Liver (tissue), 3 donors: ENCODE results near the gene COX11.

Source experiments
- GABPA ChIP-seq, 2 donors: IDR thresholded peaks in 1 of 2; conservative IDR thresholded peaks in 1 of 2; 2 replicates each; pipeline ENCODE4 v1.6.1; 2016; ENCODE audit warnings: antibody characterized with exemption in 2 of 2, mild to moderate bottlenecking in 1 of 2, moderate library complexity in 1 of 2
- HNF4A ChIP-seq, 2 donors: conservative IDR thresholded peaks; 2 replicates each; pipeline ENCODE4 v1.6.1; 2016; ENCODE audit warnings: antibody characterized with exemption in 2 of 2, mild to moderate bottlenecking in 2 of 2
- NR2F2 ChIP-seq: IDR thresholded peaks from 2 replicates; pipeline ENCODE4 v1.6.1; 2016; ENCODE audit warnings: antibody characterized with exemption
- YY1 ChIP-seq: IDR thresholded peaks from 2 replicates; pipeline ENCODE4 v1.6.1; 2016; ENCODE audit warnings: antibody characterized with exemption, mild to moderate bottlenecking
- TF ChIP-seq, protein P1 (sequence below): fragments of 150-350 bp; IDR thresholded peaks from 2 replicates; pipeline ENCODE4 v1.5.1; 2017; ENCODE audit warnings: improper control_type of control experiment, low read depth, low read length; ENCODE audit not compliant: missing input control
- TF ChIP-seq, protein P2 (sequence below): IDR thresholded peaks from 2 replicates; pipeline ENCODE4 v1.6.1; 2016; ENCODE audit warnings: antibody characterized with exemption
- TF ChIP-seq, protein P3 (sequence below): IDR thresholded peaks from 2 replicates; pipeline ENCODE4 v1.6.1; 2016; ENCODE audit warnings: antibody characterized with exemption, mild to moderate bottlenecking
- donor health status: healthy.
- donor health status: healthy.

DNA sequence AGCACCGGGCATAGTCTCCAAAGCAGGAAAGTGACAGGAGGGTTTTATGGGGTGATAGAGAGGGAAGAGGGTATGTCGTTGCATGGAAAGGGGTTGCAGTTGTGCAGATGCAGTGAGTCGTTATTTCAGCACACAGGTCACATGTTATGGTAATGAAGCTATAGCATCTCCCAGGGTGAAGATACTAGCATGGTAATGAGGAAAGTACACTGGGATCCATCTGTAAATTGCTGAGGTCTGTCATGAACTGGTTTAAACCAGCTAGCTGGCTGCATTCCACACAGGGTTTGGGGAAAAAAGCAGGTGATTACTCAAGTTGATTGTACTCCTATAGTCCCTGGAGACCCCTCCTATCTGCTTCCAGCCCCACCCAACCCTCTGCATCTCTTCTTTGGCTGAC lies 11.7 kb downstream of the COX11 start:
- TF ChIP-seq YY1 (no peak), NR2F2 (no peak), GABPA (IDR thresholded peaks at IDR 0.05 in 1 of 2, conservative IDR thresholded peaks at IDR 0.05 in 1 of 2) (no peak), HNF4A (conservative IDR thresholded peaks at IDR 0.05) (no peak)
- TF ChIP-seq, protein P1, sequence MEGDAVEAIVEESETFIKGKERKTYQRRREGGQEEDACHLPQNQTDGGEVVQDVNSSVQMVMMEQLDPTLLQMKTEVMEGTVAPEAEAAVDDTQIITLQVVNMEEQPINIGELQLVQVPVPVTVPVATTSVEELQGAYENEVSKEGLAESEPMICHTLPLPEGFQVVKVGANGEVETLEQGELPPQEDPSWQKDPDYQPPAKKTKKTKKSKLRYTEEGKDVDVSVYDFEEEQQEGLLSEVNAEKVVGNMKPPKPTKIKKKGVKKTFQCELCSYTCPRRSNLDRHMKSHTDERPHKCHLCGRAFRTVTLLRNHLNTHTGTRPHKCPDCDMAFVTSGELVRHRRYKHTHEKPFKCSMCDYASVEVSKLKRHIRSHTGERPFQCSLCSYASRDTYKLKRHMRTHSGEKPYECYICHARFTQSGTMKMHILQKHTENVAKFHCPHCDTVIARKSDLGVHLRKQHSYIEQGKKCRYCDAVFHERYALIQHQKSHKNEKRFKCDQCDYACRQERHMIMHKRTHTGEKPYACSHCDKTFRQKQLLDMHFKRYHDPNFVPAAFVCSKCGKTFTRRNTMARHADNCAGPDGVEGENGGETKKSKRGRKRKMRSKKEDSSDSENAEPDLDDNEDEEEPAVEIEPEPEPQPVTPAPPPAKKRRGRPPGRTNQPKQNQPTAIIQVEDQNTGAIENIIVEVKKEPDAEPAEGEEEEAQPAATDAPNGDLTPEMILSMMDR: no peak
- TF ChIP-seq, protein P2, sequence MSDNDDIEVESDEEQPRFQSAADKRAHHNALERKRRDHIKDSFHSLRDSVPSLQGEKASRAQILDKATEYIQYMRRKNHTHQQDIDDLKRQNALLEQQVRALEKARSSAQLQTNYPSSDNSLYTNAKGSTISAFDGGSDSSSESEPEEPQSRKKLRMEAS: no peak
- TF ChIP-seq, protein P3, sequence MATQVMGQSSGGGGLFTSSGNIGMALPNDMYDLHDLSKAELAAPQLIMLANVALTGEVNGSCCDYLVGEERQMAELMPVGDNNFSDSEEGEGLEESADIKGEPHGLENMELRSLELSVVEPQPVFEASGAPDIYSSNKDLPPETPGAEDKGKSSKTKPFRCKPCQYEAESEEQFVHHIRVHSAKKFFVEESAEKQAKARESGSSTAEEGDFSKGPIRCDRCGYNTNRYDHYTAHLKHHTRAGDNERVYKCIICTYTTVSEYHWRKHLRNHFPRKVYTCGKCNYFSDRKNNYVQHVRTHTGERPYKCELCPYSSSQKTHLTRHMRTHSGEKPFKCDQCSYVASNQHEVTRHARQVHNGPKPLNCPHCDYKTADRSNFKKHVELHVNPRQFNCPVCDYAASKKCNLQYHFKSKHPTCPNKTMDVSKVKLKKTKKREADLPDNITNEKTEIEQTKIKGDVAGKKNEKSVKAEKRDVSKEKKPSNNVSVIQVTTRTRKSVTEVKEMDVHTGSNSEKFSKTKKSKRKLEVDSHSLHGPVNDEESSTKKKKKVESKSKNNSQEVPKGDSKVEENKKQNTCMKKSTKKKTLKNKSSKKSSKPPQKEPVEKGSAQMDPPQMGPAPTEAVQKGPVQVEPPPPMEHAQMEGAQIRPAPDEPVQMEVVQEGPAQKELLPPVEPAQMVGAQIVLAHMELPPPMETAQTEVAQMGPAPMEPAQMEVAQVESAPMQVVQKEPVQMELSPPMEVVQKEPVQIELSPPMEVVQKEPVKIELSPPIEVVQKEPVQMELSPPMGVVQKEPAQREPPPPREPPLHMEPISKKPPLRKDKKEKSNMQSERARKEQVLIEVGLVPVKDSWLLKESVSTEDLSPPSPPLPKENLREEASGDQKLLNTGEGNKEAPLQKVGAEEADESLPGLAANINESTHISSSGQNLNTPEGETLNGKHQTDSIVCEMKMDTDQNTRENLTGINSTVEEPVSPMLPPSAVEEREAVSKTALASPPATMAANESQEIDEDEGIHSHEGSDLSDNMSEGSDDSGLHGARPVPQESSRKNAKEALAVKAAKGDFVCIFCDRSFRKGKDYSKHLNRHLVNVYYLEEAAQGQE: no peak
